Stomach (tissue), 4 donors: Measurements from ENCODE around the gene TSC1.

Source experiments
- EP300 ChIP-seq: sonication (generic); formaldehyde crosslinking; IDR thresholded peaks from one replicate; pipeline ENCODE4 v1.6.1; 2017; ENCODE audit warnings: antibody characterized with exemption
- POLR2A ChIP-seq, 4 donors: fragments of 450-650 bp; IDR thresholded peaks; one replicate each; pipeline ENCODE4 v1.6.1; 2016; ENCODE audit warnings: antibody characterized with exemption in 4 of 4, control low read depth in 2 of 4, mild to moderate bottlenecking in 1 of 4, moderate library complexity in 1 of 4
- POLR2AphosphoS5 ChIP-seq, 3 donors: sonication (generic); formaldehyde crosslinking; IDR thresholded peaks; one replicate each; pipeline ENCODE4 v1.6.1; 2016; ENCODE audit warnings: antibody characterized with exemption in 3 of 3
- TF ChIP-seq, protein P1 (sequence below), 7 experiments: fragments of 450-650 bp in 4 of 7; fragments of 200-600 bp in 3 of 7; sonication (generic) in 3 of 7; IDR thresholded peaks; one replicate each; pipeline ENCODE4 v1.5.1; 2016 to 2019; ENCODE audit warnings: antibody characterized with exemption in 7 of 7, control low read depth in 2 of 7, mild to moderate bottlenecking in 1 of 7

DNA sequence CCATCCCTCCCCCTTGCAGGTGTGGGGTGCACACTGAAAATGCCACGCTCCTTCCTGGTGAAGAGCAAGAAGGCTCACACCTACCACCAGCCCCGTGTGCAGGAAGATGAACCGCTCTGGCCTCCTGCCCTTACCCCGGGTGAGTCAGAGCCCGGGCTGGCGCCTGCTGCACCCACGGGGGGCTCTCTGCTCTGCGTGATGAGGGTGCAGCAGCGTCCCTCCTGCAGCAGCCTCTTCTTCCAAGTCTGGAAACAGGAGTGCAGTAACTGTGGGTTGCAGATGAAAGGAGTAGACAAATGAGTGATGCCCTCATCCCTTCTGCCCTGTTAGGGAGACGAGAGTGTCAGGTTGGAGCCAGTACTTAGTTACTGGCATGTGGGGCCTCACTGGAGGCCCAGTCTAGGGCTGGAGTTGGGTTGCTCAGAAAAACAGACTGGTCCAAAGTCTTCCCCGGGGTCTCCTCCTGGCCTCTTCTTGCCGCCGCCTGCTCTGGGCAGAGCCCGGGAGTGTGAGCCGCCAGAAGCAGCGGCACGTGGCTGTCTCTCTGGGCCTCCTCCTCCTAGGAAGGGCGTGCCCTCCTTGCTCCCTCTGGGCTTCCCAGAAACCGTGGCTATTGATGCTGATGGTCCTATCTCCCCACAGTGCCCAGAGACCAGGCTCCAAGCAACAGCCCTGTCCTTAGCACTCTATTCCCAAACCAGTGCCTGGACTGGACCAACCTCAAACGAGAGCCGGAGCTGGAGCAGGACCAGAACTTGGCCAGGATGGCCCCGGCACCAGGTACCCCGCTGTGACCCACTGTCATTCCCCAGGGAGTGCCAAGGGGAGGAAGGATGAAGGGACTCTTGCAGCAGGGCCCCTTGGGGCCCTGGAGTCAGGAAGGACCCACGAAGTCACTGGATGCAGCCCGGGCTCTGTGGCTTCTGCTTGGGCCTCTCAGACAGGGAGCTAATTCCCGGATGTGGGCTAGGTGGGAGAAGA lies 42.5 kb upstream of the TSC1 start:
- TF ChIP-seq POLR2AphosphoS5 (IDR thresholded peaks at IDR 0.05) (no peak), POLR2A (IDR thresholded peaks at IDR 0.05) (no peak), EP300 (no peak)
- TF ChIP-seq, protein P1, sequence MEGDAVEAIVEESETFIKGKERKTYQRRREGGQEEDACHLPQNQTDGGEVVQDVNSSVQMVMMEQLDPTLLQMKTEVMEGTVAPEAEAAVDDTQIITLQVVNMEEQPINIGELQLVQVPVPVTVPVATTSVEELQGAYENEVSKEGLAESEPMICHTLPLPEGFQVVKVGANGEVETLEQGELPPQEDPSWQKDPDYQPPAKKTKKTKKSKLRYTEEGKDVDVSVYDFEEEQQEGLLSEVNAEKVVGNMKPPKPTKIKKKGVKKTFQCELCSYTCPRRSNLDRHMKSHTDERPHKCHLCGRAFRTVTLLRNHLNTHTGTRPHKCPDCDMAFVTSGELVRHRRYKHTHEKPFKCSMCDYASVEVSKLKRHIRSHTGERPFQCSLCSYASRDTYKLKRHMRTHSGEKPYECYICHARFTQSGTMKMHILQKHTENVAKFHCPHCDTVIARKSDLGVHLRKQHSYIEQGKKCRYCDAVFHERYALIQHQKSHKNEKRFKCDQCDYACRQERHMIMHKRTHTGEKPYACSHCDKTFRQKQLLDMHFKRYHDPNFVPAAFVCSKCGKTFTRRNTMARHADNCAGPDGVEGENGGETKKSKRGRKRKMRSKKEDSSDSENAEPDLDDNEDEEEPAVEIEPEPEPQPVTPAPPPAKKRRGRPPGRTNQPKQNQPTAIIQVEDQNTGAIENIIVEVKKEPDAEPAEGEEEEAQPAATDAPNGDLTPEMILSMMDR (IDR thresholded peaks at IDR 0.05) = no peak
